ENCODE data around the gene SAMD7. TPM values are rescaled to one million over a fixed set of nuclear protein-coding genes. Genes with fewer than 3 reads are reported as not detected.

The SAMD7 gene
- total RNA-seq, 3 donors from 2014 or later (not counting 1 experiment from before 2014, with no cell fraction given), result not detected

- TF ChIP-seq, protein P1, sequence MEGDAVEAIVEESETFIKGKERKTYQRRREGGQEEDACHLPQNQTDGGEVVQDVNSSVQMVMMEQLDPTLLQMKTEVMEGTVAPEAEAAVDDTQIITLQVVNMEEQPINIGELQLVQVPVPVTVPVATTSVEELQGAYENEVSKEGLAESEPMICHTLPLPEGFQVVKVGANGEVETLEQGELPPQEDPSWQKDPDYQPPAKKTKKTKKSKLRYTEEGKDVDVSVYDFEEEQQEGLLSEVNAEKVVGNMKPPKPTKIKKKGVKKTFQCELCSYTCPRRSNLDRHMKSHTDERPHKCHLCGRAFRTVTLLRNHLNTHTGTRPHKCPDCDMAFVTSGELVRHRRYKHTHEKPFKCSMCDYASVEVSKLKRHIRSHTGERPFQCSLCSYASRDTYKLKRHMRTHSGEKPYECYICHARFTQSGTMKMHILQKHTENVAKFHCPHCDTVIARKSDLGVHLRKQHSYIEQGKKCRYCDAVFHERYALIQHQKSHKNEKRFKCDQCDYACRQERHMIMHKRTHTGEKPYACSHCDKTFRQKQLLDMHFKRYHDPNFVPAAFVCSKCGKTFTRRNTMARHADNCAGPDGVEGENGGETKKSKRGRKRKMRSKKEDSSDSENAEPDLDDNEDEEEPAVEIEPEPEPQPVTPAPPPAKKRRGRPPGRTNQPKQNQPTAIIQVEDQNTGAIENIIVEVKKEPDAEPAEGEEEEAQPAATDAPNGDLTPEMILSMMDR (IDR thresholded peaks at IDR 0.05), result no peak
- H3K4me1 Mint-ChIP-seq, result no peaks in the 10 kb centered on the region
- no peaks in the 10 kb centered on the region for H3K9me3 Mint-ChIP-seq
- H3K27ac Mint-ChIP-seq, result no peak overlapping the region
- Histone ChIP-seq H3K4me1 (ENCODE audit: control insufficient read depth, insufficient read depth, low read length) (peaks cover 6% of the 10 kb centered on the region), H3K27me3 (ENCODE audit: control insufficient read depth, insufficient read depth, low read length) (no peaks in the 10 kb centered on the region), H3K36me3 (ENCODE audit: control insufficient read depth, insufficient read depth, low read length) (no peaks in the 10 kb centered on the region), H3K9me3 (ENCODE audit: control insufficient read depth, insufficient read depth, low read length) (no peaks in the 10 kb centered on the region), H3K4me3 (ENCODE audit: low read length) (no peak overlapping the region), H3K27ac (ENCODE audit: low read length) (no peak overlapping the region)
- 94% methylated on average over 3 of the region's 3 CpGs for WGBS (ENCODE audit: insufficient coverage)
- H3K4me3 Mint-ChIP-seq, result no peak overlapping the region
- intact Hi-C loops (cut with micrococcal nuclease), result no loop called here
- DNase-seq (no peak), ATAC-seq (no peak)
- H3K27me3 Mint-ChIP-seq (ENCODE audit: low read depth in 2 of 2), result peaks cover 3 to 8% of the 10 kb centered on the region in 2 donors
- no peaks in the 10 kb centered on the region for H3K36me3 Mint-ChIP-seq
Observed at GRCh38 chr3:169946336-169946735, 35.0 kb downstream of the SAMD7 start.

DNA sequence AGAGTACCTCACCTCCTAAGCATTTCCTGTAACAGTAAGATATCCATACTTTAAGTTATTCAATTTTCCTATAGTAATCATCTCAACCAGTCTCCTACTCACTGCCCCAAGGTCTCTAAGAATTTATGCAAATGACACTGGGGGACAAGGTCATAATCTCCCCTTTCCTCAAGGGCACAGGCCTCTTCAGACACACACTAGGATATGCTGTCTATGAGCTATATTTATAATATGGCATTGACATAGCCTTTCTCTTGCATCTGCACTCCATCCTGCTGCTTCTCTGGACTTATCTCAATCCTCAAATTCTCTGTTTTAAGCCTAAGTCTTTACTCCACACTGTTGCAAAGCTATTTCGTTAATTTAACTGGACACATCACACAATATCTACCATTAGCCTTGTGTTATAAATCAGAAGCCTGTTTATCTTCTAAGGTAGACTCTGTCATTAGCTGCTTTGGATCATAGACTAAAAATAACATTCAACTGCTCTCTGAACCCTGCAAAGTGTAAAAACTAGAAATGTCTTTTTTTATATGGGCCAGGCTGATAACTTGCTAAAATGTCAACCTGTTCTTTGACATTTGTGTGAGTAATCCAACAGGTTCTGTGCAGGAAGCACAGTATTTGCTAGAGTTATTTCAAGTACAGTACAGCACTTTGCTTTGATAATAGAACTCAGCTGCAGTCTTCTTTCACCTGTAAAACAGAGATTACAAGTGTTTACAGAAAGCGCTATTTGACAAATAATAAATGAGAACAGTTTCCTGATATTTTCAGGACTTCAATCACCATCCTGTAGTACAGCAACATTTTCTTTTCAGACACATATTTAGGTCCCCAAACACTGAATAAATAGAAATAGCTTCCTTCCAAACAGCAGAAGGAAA, 37.4 kb downstream of the SAMD7 start:
- H3K4me3 ChIP-seq (ENCODE audit: low read length), result no peak overlapping the region
- H3K4me1 ChIP-seq (ENCODE audit: control insufficient read depth, insufficient read depth, low read length), result peaks cover 6% of the 10 kb centered on the region
- H3K36me3 ChIP-seq (ENCODE audit: control insufficient read depth, insufficient read depth, low read length), result no peaks in the 10 kb centered on the region
- TF ChIP-seq, protein P1 (IDR thresholded peaks at IDR 0.05), result no peak
- Mint-ChIP-seq H3K4me1 (no peaks in the 10 kb centered on the region), H3K4me3 (no peak overlapping the region), H3K27me3 (ENCODE audit: low read depth in 2 of 2) (peaks cover 0 to 16% of the 10 kb centered on the region in 2 donors), H3K36me3 (no peaks in the 10 kb centered on the region), H3K9me3 (no peaks in the 10 kb centered on the region), H3K27ac (no peak overlapping the region)
- no peak for DNase-seq
- no peaks in the 10 kb centered on the region for H3K9me3 ChIP-seq (ENCODE audit: control insufficient read depth, insufficient read depth, low read length)
- H3K27ac ChIP-seq (ENCODE audit: low read length), result no peak overlapping the region
- no peak for ATAC-seq
- intact Hi-C loops (cut with micrococcal nuclease), result no loop called here
- peaks cover 4% of the 10 kb centered on the region for H3K27me3 ChIP-seq (ENCODE audit: control insufficient read depth, insufficient read depth, low read length)
- WGBS (ENCODE audit: insufficient coverage), result 96% methylated on average over 2 of the region's 2 CpGs

GRCh38 chr3:169952045-169952444, 40.7 kb downstream of the SAMD7 start:
- DNase-seq, result no peak
- no peak overlapping the region for H3K27ac Mint-ChIP-seq

More at GRCh38 chr3:169952045-169952444, 40.7 kb downstream of the SAMD7 start:
- no peaks in the 10 kb centered on the region for H3K9me3 Mint-ChIP-seq
- TF ChIP-seq, protein P1 (IDR thresholded peaks at IDR 0.05), result no peak
- ATAC-seq, result no peak
- no peaks in the 10 kb centered on the region for H3K36me3 ChIP-seq (ENCODE audit: control insufficient read depth, insufficient read depth, low read length)
- H3K27me3 ChIP-seq (ENCODE audit: control insufficient read depth, insufficient read depth, low read length), result peaks cover 4% of the 10 kb centered on the region
- no peaks in the 10 kb centered on the region for H3K4me1 Mint-ChIP-seq
- H3K4me3 Mint-ChIP-seq, result no peak overlapping the region
- H3K4me1 ChIP-seq (ENCODE audit: control insufficient read depth, insufficient read depth, low read length), result peaks cover 5% of the 10 kb centered on the region
- intact Hi-C loops (cut with micrococcal nuclease), result no loop called here
- H3K27ac ChIP-seq (ENCODE audit: low read length), result no peak overlapping the region
- peaks cover 10 to 27% of the 10 kb centered on the region in 2 donors for H3K27me3 Mint-ChIP-seq (ENCODE audit: low read depth in 2 of 2)
- no peaks in the 10 kb centered on the region for H3K36me3 Mint-ChIP-seq
- no peak overlapping the region for H3K4me3 ChIP-seq (ENCODE audit: low read length)
- H3K9me3 ChIP-seq (ENCODE audit: control insufficient read depth, insufficient read depth, low read length), result no peaks in the 10 kb centered on the region
- 88% methylated on average over 1 of the region's 1 CpG for WGBS (ENCODE audit: insufficient coverage)
